Measurements from ENCODE around the gene SSBP4. TPM values are rescaled to one million over a fixed set of nuclear protein-coding genes. Genes with fewer than 3 reads are reported as not detected.

SSBP4 gene
- total RNA-seq = 10 to 100 TPM; 34.0 to 85.8 (median 39.9) TPM

DNA sequence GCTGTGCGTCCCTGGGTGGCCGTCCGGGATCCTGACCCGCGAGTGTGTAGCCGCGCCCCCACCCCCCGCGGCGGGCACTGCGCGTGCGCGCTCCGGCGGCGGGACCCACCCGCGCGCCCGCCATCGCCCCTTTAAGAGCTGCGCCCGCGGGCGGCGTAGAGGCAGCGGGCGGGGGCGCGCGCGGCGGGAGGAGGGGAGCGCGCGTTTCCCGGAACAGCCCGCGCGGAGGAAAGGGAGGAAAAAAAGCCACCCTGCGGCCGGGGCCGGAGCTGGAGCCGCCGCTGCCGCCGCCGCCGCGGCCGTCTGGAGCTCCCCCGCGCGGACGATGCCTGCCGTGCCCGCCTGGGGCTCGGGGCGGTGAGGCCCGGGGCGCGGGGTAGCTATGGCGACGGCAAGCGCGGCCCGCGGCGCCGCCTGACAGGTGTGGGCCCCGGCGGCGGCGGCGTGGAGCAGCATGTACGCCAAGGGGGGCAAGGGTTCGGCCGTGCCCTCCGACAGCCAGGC, at the start of gene SSBP4:
Gene SSBP4, plus strand, starts transcription at position 204 of the 504 bp plus-strand sequence. Its CDS starts 251 bp downstream, at position 455.
- TF ChIP-seq, protein P1, sequence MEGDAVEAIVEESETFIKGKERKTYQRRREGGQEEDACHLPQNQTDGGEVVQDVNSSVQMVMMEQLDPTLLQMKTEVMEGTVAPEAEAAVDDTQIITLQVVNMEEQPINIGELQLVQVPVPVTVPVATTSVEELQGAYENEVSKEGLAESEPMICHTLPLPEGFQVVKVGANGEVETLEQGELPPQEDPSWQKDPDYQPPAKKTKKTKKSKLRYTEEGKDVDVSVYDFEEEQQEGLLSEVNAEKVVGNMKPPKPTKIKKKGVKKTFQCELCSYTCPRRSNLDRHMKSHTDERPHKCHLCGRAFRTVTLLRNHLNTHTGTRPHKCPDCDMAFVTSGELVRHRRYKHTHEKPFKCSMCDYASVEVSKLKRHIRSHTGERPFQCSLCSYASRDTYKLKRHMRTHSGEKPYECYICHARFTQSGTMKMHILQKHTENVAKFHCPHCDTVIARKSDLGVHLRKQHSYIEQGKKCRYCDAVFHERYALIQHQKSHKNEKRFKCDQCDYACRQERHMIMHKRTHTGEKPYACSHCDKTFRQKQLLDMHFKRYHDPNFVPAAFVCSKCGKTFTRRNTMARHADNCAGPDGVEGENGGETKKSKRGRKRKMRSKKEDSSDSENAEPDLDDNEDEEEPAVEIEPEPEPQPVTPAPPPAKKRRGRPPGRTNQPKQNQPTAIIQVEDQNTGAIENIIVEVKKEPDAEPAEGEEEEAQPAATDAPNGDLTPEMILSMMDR (IDR thresholded peaks at IDR 0.05) = peak in 5 of 6 experiments; percentile 13 to 68 (median 66)
- TF ChIP-seq POLR2A (IDR thresholded peaks at IDR 0.05) = peak in 1 of 2 donors; percentile 20
- Histone ChIP-seq H3K4me1 (peaks cover 11 to 88% (median 58%) of the 10 kb centered on the region in 4 donors), H3K27ac (peak within 1 kb of the TSS; percentile 78 to 91 (median 86)), H3K36me3 (no peaks in the 10 kb centered on the region), H3K9me3 (no peaks in the 10 kb centered on the region), H3K4me3 (peak within 1 kb of the TSS; percentile 60 to 81 (median 70)), H3K27me3 (peaks cover 0 to 13% of the 10 kb centered on the region in 2 donors)
- DNase-seq = peak; percentile 60 to 83 (median 79)

DNA sequence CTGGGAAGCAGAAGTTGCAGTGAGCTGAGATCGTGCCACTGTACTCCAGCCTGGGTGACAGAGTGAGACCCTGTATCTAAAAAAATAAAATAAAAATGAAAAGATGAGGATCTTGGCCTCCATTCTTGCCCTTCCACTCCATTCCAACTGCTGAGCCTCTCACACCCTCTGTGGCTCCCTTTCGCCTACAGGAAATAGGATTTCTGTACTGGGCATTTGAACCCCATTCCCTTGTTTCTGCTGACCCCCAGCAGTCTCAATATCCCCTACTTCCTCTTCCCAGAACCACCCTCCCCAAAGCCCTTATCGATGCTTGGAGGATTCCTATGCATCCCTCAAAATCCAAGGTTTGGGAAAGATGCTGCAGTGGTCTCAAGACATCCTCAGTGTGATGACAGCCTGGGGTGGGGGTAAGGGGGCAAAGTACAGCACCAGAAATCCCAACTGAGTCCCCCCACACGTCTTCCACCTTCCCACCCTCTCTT, 45.7 kb upstream of the SSBP4 start:
- H3K9me3 ChIP-seq = no peaks in the 10 kb centered on the region

DNA sequence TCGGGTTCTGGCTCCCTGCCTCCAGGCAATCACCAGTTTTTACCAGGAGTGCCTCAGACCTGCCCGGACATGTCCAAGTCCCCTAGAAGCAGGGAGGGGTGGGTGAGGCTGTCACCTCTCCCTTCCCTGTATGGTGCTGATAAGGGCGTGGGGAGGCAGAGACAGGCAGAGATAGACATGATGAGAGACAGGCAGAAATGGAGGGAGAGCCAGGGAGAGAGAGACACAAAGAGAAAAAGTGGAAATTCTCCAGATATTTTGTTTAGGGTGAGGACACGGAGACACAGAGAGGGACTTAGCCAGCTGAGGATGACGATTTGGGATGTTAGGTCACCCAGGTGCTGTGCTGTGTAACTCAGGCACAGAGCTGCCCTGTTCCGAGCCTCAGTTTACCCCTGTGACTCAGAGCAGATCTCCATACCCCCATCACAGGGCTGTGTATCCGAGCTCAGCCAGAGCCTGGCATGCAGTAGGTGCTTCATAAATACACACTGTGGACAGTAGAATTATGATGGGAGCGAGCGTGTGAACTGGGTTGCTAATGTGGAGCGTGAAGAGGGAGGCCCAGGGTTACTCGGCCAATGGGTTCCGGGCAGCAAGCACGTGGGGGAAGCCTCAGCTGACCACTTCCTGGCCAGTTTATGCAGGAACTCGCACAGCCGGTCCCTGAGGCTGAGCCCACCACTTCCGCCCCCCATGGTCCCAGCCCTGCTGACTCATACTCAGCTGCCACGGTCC, 45.1 kb upstream of the SSBP4 start:
- Histone ChIP-seq H3K4me1 (peaks cover 5 to 33% (median 10%) of the 10 kb centered on the region in 4 donors), H3K27me3 (no peaks in the 10 kb centered on the region), H3K27ac (peak overlapping the region; percentile 56 to 84 (median 70)), H3K4me3 (no peak overlapping the region), H3K36me3 (no peaks in the 10 kb centered on the region), H3K9me3 (no peaks in the 10 kb centered on the region)
- DNase-seq = peak; percentile 76 to 93 (median 76)
- no peak for TF ChIP-seq POLR2A (IDR thresholded peaks at IDR 0.05)
- TF ChIP-seq, protein P1 (IDR thresholded peaks at IDR 0.05) = no peak

More for the DNA sequence above, 45.7 kb upstream of the SSBP4 start:
- Histone ChIP-seq H3K4me1 (peaks cover 5 to 33% (median 10%) of the 10 kb centered on the region in 4 donors), H3K27me3 (no peaks in the 10 kb centered on the region), H3K36me3 (no peaks in the 10 kb centered on the region), H3K27ac (peak overlapping the region; percentile 56 to 84 (median 70)), H3K4me3 (no peak overlapping the region)
- TF ChIP-seq, protein P1 (IDR thresholded peaks at IDR 0.05) = no peak
- no peak for TF ChIP-seq POLR2A (IDR thresholded peaks at IDR 0.05)
- DNase-seq = no peak

- Histone ChIP-seq H3K36me3 (no peaks in the 10 kb centered on the region), H3K4me1 (peaks cover 7 to 52% (median 14%) of the 10 kb centered on the region in 4 donors), H3K27me3 (no peaks in the 10 kb centered on the region), H3K27ac (peak overlapping the region in 2 of 4 donors; percentile 22 to 39), H3K4me3 (no peak overlapping the region), H3K9me3 (no peaks in the 10 kb centered on the region)
- DNase-seq = no peak
- TF ChIP-seq, protein P1 (IDR thresholded peaks at IDR 0.05) = no peak
- no peak for TF ChIP-seq POLR2A (IDR thresholded peaks at IDR 0.05)
Observed at GRCh38 chr19:18377026-18377425, 42.2 kb upstream of the SSBP4 start.

DNA sequence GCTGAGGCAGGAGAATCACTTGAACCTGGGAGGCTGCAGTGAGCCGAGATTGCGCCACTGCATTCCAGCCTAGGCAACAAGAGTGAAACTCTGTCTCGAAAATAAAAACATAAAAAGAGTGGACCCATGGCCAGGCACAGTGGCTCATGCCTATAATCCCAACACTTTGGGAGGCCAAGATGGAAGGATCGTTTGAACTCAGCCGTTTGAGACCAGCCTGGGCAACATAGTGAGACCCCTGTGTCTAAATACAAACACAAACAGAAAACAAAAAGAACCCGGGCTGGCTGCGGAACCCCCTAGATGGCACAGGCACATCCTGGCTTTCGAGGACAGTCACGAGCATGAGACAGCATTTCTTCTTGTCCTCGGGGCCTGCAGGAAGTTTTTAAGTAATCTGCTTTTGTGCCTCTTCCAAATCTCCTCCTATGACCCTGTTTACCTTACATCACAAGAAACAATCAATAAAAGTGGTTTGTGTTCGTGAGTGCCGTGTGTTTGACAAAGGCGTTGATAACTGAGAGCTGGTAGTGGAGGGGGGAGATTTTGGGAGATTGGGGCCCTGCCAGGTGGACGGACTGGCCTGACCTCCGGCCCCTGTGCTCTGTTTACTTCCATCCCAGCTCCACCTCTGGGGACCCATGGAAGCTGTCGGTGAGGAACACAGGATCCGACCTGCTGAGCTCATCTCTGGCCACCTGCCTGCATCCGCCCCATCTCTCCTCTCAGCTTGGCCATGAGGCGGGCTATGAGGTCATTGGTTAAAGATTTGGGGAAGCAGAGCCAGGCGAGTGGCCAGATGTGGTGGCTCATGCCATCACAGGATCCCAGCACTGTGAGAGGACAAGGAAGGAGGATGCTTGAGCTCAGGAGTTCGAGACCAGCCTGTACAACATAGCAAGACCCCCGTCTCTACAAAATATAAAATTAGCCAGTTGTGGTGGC, 39.1 kb upstream of the SSBP4 start:
- Histone ChIP-seq H3K4me1 (peaks cover 0 to 27% (median 6%) of the 10 kb centered on the region in 4 donors), H3K27me3 (no peaks in the 10 kb centered on the region), H3K9me3 (no peaks in the 10 kb centered on the region), H3K4me3 (no peak overlapping the region), H3K36me3 (no peaks in the 10 kb centered on the region), H3K27ac (peak overlapping the region; percentile 62 to 71 (median 68))
- peak; percentile 45 to 90 (median 77) for DNase-seq
- no peak for TF ChIP-seq POLR2A (IDR thresholded peaks at IDR 0.05)
- TF ChIP-seq, protein P1 (IDR thresholded peaks at IDR 0.05) = no peak
